Thyroid gland (tissue), 4 donors: ENCODE data around the gene BAHCC1.

Source experiments
- CTCF ChIP-seq, 6 experiments: fragments of 200-600 bp in 3 of 6; fragments of 450-650 bp in 3 of 6; sonication (generic) in 3 of 6; IDR thresholded peaks; one replicate each; pipeline ENCODE4 v1.5.1; 2016 to 2019; ENCODE audit warnings: antibody characterized with exemption in 6 of 6, mild to moderate bottlenecking in 2 of 6, inconsistent platforms in 1 of 6, moderate library complexity in 1 of 6
- POLR2A ChIP-seq, 2 donors: fragments of 450-650 bp; IDR thresholded peaks; one replicate each; pipeline ENCODE4 v1.6.1; 2017; ENCODE audit warnings: antibody characterized with exemption in 2 of 2, mild to moderate bottlenecking in 2 of 2, moderate library complexity in 1 of 2

- no peak for TF ChIP-seq POLR2A (IDR thresholded peaks at IDR 0.05)
- TF ChIP-seq CTCF (IDR thresholded peaks at IDR 0.05), result no peak
Observed at GRCh38 chr17:81455387-81455786, 60.1 kb downstream of the BAHCC1 start.
